Prostate gland (tissue), 2 donors: ENCODE measurements around the gene ATP10D.

Experiments
- CTCF ChIP-seq, 4 experiments: fragments of 200-600 bp in 2 of 4; fragments of 450-650 bp in 2 of 4; sonication (generic) in 2 of 4; IDR thresholded peaks; 1 replicate in 3 of 4; 2 replicates in 1 of 4; pipeline ENCODE4 v1.5.1; 2016 to 2019; ENCODE audit warnings: antibody characterized with exemption in 4 of 4, mild to moderate bottlenecking in 2 of 4, moderate library complexity in 2 of 4
- POLR2A ChIP-seq: fragments of 450-650 bp; IDR thresholded peaks from one replicate; pipeline ENCODE4 v1.6.1; 2016; ENCODE audit warnings: antibody characterized with exemption, mild to moderate bottlenecking
- POLR2AphosphoS5 ChIP-seq: sonication (generic); formaldehyde crosslinking; IDR thresholded peaks from one replicate; pipeline ENCODE4 v1.6.1; 2017; ENCODE audit warnings: antibody characterized with exemption

GRCh38 chr4:47590325-47590724 is 105.2 kb downstream of the ATP10D start:
- no peak for TF ChIP-seq CTCF (IDR thresholded peaks at IDR 0.05)
- no peak for TF ChIP-seq POLR2A
- no peak for TF ChIP-seq POLR2AphosphoS5
